C4-2B (cell line): ENCODE data around the gene HBD.

ENCODE experiments used
- ZFX ChIP-seq: fragments of 450-650 bp; IDR thresholded peaks from 2 replicates; pipeline ENCODE4 v1.6.1; 2017
- TF ChIP-seq, protein P1 (sequence below): fragments of 450-650 bp; conservative IDR thresholded peaks from 2 replicates; pipeline ENCODE4 v1.5.1; 2017; ENCODE audit warnings: mild to moderate bottlenecking

DNA sequence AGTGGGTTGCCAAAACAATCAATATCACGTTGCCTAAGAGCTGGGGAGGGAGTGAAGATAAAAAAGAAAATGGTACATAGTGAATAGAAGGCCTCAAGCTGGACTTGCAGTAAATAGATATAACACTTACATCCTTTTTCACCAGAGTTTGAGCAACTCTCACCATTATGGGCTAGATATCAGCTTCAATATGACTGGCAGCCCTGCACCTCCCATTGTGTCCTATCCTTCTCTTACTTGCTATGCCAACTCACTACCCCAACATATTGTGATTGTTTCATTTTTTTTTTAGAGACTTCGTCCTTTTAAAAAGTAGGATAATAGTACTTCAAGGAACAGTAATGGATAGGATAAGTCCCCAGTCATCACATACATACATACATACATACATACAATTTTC lies 7.9 kb upstream of the HBD start:
- TF ChIP-seq, protein P1, sequence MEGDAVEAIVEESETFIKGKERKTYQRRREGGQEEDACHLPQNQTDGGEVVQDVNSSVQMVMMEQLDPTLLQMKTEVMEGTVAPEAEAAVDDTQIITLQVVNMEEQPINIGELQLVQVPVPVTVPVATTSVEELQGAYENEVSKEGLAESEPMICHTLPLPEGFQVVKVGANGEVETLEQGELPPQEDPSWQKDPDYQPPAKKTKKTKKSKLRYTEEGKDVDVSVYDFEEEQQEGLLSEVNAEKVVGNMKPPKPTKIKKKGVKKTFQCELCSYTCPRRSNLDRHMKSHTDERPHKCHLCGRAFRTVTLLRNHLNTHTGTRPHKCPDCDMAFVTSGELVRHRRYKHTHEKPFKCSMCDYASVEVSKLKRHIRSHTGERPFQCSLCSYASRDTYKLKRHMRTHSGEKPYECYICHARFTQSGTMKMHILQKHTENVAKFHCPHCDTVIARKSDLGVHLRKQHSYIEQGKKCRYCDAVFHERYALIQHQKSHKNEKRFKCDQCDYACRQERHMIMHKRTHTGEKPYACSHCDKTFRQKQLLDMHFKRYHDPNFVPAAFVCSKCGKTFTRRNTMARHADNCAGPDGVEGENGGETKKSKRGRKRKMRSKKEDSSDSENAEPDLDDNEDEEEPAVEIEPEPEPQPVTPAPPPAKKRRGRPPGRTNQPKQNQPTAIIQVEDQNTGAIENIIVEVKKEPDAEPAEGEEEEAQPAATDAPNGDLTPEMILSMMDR, result no peak
- no peak for TF ChIP-seq ZFX
